Measurements from ENCODE around the gene ASXL2. TPM values are rescaled to one million over a fixed set of nuclear protein-coding genes. Genes with fewer than 3 reads are reported as not detected.

Gene ASXL2
- total and polyA plus RNA-seq, 2 of the 13 experiments (the other 11 are each of a cell fraction or from before 2014, with no cell fraction given), result 12.1 to 19.2 TPM

GRCh38 chr2:25825238-25825637, 53.0 kb downstream of the ASXL2 start:
- FAIRE-seq, result no peak
- no peak overlapping the region for H3K4me3 ChIP-seq (replicated peaks in 1 of 3; ENCODE audit: insufficient read depth in 1 of 3, low read depth in 2 of 3, low read length in 3 of 3)
- no peak overlapping the region for H3K27ac ChIP-seq (ENCODE audit: extremely low read length, insufficient read depth, low read length)
- no peaks in the 10 kb centered on the region for H3K9me3 ChIP-seq (ENCODE audit: low read length)
- no peaks in the 10 kb centered on the region for H3K27me3 ChIP-seq (ENCODE audit: control insufficient read depth in 1 of 2, insufficient read depth in 2 of 2, low read length in 2 of 2)
- peaks cover 22% of the 10 kb centered on the region for H3K4me1 ChIP-seq (ENCODE audit: insufficient read depth, low read length)
- ATAC-seq, result no peak
- POLR2A ChIA-PET, result no interaction called here
- CTCF ChIA-PET (ENCODE audit: low intra/inter-chr PET ratio, low total read pairs), result no interaction called here
- no TSS peak for BruUV-seq (replicated peaks)
- DNase-seq (ENCODE audit: low spot score), result no peak
- H3K4me2 ChIP-seq (ENCODE audit: low read depth, low read length), result no peak overlapping the region
- WGBS (ENCODE audit: low lambda C conversion rate), result 91% methylated on average over 2 of the region's 2 CpGs
- in situ Hi-C loops (cut with HindIII; ENCODE audit: extremely low pct_ligation_motif_present, low pct_unique_long_range_greater_than_20kb) (no loop called here), intact Hi-C loops (cut with micrococcal nuclease; ENCODE audit: unreplicated experiment) (no loop called here)
- H3K9ac ChIP-seq (ENCODE audit: insufficient read depth, low read depth, low read length), result no peak overlapping the region
- TF ChIP-seq SAFB2 (CRISPR knock-in tag; IDR thresholded peaks at IDR 0.05; ENCODE audit: borderline replicate concordance, low read depth) (no peak), ZMYM3 (CRISPR knock-in tag; IDR thresholded peaks at IDR 0.05) (no peak), KDM3A (CRISPR knock-in tag; IDR thresholded peaks at IDR 0.05; ENCODE audit: low read depth) (no peak), POLR2G (IDR thresholded peaks at IDR 0.05; ENCODE audit: low read depth, low read length) (no peak), TBL1XR1 (IDR thresholded peaks at IDR 0.05; ENCODE audit: borderline replicate concordance, low read length, partially characterized antibody) (no peak), PHF5A (CRISPR knock-in tag; IDR thresholded peaks at IDR 0.05; ENCODE audit: low read depth, unreplicated experiment) (no peak), ZNF850 (CRISPR knock-in tag; conservative IDR thresholded peaks at IDR 0.05) (no peak), MAZ (IDR thresholded peaks at IDR 0.05; ENCODE audit: borderline replicate concordance, low read depth, low read length) (no peak), MAZ (CRISPR knock-in tag; IDR thresholded peaks at IDR 0.05; ENCODE audit: low read depth) (no peak), ATF7 (IDR thresholded peaks at IDR 0.05) (no peak), ATF7 (CRISPR knock-in tag; IDR thresholded peaks at IDR 0.05) (no peak), ZNF256 (CRISPR knock-in tag; conservative IDR thresholded peaks at IDR 0.05) (no peak), SATB2 (CRISPR knock-in tag; IDR thresholded peaks at IDR 0.05) (no peak), RFXANK (CRISPR knock-in tag; IDR thresholded peaks at IDR 0.05) (no peak), SNAPC2 (CRISPR knock-in tag; IDR thresholded peaks at IDR 0.05) (no peak), CHD2 (IDR thresholded peaks at IDR 0.05; ENCODE audit: low read depth, low read length) (no peak)
- TF ChIP-seq, protein P1, sequence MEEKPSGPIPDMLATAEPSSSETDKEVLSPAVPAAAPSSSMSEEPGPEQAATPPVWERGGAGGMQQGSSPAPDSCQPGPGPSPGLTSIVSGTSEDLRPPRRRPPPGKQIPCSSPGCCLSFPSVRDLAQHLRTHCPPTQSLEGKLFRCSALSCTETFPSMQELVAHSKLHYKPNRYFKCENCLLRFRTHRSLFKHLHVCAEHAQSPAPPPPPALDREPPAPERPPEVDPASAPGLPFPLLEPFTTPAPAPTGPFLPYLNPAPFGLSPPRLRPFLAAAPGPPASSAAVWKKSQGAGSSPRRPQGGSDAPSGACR (CRISPR knock-in tag; IDR thresholded peaks at IDR 0.05), result no peak
- TF ChIP-seq, protein P2, sequence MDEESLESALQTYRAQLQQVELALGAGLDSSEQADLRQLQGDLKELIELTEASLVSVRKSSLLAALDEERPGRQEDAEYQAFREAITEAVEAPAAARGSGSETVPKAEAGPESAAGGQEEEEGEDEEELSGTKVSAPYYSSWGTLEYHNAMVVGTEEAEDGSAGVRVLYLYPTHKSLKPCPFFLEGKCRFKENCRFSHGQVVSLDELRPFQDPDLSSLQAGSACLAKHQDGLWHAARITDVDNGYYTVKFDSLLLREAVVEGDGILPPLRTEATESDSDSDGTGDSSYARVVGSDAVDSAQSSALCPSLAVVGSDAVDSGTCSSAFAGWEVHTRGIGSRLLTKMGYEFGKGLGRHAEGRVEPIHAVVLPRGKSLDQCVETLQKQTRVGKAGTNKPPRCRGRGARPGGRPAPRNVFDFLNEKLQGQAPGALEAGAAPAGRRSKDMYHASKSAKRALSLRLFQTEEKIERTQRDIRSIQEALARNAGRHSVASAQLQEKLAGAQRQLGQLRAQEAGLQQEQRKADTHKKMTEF (CRISPR knock-in tag; IDR thresholded peaks at IDR 0.05), result no peak
- H3K36me3 ChIP-seq (replicated peaks in 1 of 2; ENCODE audit: control insufficient read depth in 1 of 2, insufficient read depth in 2 of 2, low read length in 2 of 2), result peaks cover 0 to 8% of the 10 kb centered on the region in 2 experiments; a peak in 2 of 5 replicates
- no peak overlapping the region for H2AFZ ChIP-seq (ENCODE audit: low read length)
- peaks cover 30% of the 10 kb centered on the region for H3K79me2 ChIP-seq (ENCODE audit: insufficient read depth, low read length)
- H4K20me1 ChIP-seq (ENCODE audit: insufficient read depth, low read length), result peaks cover 8% of the 10 kb centered on the region
